ENCODE measurements around the gene CNTNAP5. TPM values are rescaled to one million over a fixed set of nuclear protein-coding genes. Genes with fewer than 3 reads are reported as not detected.

CNTNAP5 gene
- total RNA-seq, 1 experiment from 2014 or later: not detected

DNA sequence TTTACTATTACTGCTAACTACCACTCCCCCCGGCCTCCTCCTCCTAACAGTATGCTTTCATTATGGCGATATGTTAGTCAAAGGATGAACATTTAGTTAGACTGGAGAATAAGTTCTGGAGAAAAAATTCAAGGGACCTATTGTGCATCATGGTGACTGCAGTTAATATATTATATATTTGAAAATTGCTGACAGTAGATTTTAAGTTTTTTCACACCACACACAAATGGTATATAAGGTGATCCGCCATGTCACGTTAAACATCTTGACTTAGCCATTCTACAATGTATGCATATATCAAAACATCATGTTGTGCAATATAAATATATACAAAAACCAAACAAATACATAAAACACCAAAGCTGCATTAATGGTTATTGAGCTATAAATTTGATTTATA, 873.7 kb downstream of the CNTNAP5 start:
- in situ Hi-C loops (cut with HindIII; ENCODE audit: low pct_unique_long_range_greater_than_20kb, low sequenced_read_pairs): no loop called here
- DNase-seq (ENCODE audit: low read depth, low spot score): no peak
- CTCF ChIA-PET: no interaction called here

DNA sequence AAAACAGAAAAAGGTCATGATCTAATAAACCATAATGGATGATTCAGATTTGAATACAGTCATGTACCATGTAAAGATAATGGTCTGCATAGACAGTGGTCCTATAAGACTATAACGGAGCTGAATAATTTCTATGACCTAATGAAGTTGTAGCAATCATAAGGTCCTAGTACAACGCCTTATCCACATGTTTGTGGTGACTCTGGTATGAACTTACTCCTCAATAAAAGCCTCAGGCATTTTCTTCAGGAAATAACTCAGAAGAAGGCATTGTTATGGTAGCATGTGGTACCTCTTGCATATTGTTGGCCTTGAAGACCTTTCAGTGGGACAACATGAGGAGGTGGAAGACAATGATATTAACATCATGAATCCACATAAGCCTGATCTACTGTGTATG, 883.3 kb downstream of the CNTNAP5 start:
- intact Hi-C loops (cut with micrococcal nuclease; ENCODE audit: unreplicated experiment) (no loop called here), in situ Hi-C loops (cut with HindIII; ENCODE audit: low pct_unique_long_range_greater_than_20kb, low sequenced_read_pairs) (no loop called here)
- H3K4me1 ChIP-seq (ENCODE audit: control insufficient read depth, insufficient read depth, low read length): no peaks in the 10 kb centered on the region
- ChIA-PET CTCF (no interaction called here), POLR2A (no interaction called here)
- no peak for ATAC-seq
- no peaks in the 10 kb centered on the region for H3K27me3 ChIP-seq (ENCODE audit: control insufficient read depth, insufficient read depth, low read length)
- H3K27ac ChIP-seq (ENCODE audit: low read length): no peak overlapping the region
- no TSS peak for BruUV-seq (replicated peaks)
- DNase-seq (ENCODE audit: low read depth, low spot score): no peak
- H3K9me3 ChIP-seq (ENCODE audit: control insufficient read depth, insufficient read depth, low read depth, low read length): no peaks in the 10 kb centered on the region
- no peaks in the 10 kb centered on the region for H3K36me3 ChIP-seq (ENCODE audit: control insufficient read depth, insufficient read depth, low read length)
- H3K4me3 ChIP-seq (ENCODE audit: low read depth in 2 of 2, low read length in 2 of 2): no peak overlapping the region
- TF ChIP-seq POLR2AphosphoS5 (IDR thresholded peaks at IDR 0.05; ENCODE audit: low read depth, low read length) (no peak), SIN3A (IDR thresholded peaks at IDR 0.05; ENCODE audit: borderline replicate concordance, insufficient read depth, low read depth, low read length) (no peak), TCF7L2 (IDR thresholded peaks at IDR 0.05; ENCODE audit: low read depth, low read length) (no peak)
- TF ChIP-seq, protein P1, sequence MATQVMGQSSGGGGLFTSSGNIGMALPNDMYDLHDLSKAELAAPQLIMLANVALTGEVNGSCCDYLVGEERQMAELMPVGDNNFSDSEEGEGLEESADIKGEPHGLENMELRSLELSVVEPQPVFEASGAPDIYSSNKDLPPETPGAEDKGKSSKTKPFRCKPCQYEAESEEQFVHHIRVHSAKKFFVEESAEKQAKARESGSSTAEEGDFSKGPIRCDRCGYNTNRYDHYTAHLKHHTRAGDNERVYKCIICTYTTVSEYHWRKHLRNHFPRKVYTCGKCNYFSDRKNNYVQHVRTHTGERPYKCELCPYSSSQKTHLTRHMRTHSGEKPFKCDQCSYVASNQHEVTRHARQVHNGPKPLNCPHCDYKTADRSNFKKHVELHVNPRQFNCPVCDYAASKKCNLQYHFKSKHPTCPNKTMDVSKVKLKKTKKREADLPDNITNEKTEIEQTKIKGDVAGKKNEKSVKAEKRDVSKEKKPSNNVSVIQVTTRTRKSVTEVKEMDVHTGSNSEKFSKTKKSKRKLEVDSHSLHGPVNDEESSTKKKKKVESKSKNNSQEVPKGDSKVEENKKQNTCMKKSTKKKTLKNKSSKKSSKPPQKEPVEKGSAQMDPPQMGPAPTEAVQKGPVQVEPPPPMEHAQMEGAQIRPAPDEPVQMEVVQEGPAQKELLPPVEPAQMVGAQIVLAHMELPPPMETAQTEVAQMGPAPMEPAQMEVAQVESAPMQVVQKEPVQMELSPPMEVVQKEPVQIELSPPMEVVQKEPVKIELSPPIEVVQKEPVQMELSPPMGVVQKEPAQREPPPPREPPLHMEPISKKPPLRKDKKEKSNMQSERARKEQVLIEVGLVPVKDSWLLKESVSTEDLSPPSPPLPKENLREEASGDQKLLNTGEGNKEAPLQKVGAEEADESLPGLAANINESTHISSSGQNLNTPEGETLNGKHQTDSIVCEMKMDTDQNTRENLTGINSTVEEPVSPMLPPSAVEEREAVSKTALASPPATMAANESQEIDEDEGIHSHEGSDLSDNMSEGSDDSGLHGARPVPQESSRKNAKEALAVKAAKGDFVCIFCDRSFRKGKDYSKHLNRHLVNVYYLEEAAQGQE (IDR thresholded peaks at IDR 0.05; ENCODE audit: insufficient read depth in 1 of 2, low read depth in 2 of 2, low read length in 1 of 2): no peak
- TF ChIP-seq, protein P2, sequence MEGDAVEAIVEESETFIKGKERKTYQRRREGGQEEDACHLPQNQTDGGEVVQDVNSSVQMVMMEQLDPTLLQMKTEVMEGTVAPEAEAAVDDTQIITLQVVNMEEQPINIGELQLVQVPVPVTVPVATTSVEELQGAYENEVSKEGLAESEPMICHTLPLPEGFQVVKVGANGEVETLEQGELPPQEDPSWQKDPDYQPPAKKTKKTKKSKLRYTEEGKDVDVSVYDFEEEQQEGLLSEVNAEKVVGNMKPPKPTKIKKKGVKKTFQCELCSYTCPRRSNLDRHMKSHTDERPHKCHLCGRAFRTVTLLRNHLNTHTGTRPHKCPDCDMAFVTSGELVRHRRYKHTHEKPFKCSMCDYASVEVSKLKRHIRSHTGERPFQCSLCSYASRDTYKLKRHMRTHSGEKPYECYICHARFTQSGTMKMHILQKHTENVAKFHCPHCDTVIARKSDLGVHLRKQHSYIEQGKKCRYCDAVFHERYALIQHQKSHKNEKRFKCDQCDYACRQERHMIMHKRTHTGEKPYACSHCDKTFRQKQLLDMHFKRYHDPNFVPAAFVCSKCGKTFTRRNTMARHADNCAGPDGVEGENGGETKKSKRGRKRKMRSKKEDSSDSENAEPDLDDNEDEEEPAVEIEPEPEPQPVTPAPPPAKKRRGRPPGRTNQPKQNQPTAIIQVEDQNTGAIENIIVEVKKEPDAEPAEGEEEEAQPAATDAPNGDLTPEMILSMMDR (IDR thresholded peaks at IDR 0.05): no peak

More for the DNA sequence above, 873.7 kb downstream of the CNTNAP5 start:
- H3K9me3 ChIP-seq (ENCODE audit: control insufficient read depth, insufficient read depth, low read depth, low read length): no peaks in the 10 kb centered on the region
- TF ChIP-seq SIN3A (IDR thresholded peaks at IDR 0.05; ENCODE audit: borderline replicate concordance, insufficient read depth, low read depth, low read length) (no peak), TCF7L2 (IDR thresholded peaks at IDR 0.05; ENCODE audit: low read depth, low read length) (no peak), POLR2AphosphoS5 (IDR thresholded peaks at IDR 0.05; ENCODE audit: low read depth, low read length) (no peak)
- TF ChIP-seq, protein P1 (IDR thresholded peaks at IDR 0.05; ENCODE audit: insufficient read depth in 1 of 2, low read depth in 2 of 2, low read length in 1 of 2): no peak
- TF ChIP-seq, protein P2 (IDR thresholded peaks at IDR 0.05): no peak
- ATAC-seq: no peak
- H3K36me3 ChIP-seq (ENCODE audit: control insufficient read depth, insufficient read depth, low read length): no peaks in the 10 kb centered on the region
- no peak overlapping the region for H3K4me3 ChIP-seq (ENCODE audit: low read depth in 2 of 2, low read length in 2 of 2)
- H3K27ac ChIP-seq (ENCODE audit: low read length): no peak overlapping the region
- POLR2A ChIA-PET: no interaction called here
- BruUV-seq (replicated peaks): no TSS peak
- H3K4me1 ChIP-seq (ENCODE audit: control insufficient read depth, insufficient read depth, low read length): no peaks in the 10 kb centered on the region
- intact Hi-C loops (cut with micrococcal nuclease; ENCODE audit: unreplicated experiment): no loop called here
- H3K27me3 ChIP-seq (ENCODE audit: control insufficient read depth, insufficient read depth, low read length): no peaks in the 10 kb centered on the region
